Measurements from ENCODE around the gene PPBP.

The PPBP gene

DNA sequence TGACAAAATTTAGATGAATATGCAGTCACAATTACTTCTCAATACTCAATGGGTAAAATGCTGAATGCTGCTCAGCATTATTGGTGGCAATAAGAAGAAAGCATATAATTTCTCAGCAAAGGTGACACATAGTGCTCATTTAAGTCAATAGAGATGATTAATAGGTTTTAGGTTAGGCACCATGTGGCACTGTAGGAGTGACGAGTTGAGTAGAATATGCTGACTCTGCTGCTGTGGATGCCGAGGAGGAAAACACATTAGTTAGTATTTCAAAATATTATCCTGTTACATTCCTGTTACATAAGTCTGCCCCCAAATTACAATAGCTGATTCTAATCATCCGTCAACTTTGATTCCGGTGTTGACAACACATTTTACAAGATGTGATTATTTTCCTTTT, 24.1 kb upstream of the PPBP start:
- TF ChIP-seq GATA2 (IDR thresholded peaks at IDR 0.05; ENCODE audit: low read depth, low read length) = no peak
- TF ChIP-seq GATA3 (IDR thresholded peaks at IDR 0.05; ENCODE audit: low read depth, low read length) = no peak

DNA sequence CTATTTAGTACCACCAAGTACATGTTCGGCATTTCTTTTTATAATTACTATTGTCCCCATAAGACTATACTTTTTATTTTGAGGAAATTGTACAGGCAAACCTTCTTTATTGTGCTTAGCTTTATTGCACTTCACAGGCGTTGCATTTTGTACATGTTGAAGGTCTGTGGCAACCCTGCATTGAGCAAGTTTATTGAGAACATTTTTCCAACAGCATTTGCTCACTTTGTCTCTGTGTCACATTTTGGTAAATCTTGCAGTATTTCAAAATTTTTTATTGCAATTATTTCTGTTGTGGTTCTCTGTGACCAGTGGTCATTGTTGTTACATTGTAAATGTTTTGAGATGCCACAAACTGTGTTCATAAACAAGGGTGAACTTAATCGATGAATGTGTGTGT, 21.3 kb upstream of the PPBP start:
- TF ChIP-seq GATA2 (IDR thresholded peaks at IDR 0.05; ENCODE audit: low read depth, low read length) (no peak), GATA3 (IDR thresholded peaks at IDR 0.05; ENCODE audit: low read depth, low read length) (no peak)

DNA sequence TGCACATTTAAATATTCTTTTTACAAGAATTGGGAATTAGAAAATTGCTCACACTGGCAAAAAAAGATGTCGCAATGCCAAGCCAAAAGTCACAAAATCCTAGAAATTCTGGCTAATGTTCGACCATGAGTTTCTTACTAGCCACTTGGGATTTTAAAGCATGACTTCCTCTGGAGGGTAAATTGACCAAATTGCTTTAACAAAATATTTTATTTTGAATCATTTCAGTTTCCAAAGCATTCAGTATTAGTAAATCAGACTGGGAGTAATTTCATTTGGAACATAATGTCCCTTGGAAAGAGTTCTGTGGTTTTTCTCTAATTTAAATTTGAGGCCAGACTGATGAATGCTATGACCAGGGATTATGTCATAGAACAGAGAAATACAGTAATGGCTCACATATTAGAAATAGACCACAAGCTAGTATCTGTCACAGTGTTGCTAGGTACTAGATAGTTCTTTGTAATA, 18.1 kb upstream of the PPBP start:
- no peak for TF ChIP-seq GATA3 (IDR thresholded peaks at IDR 0.05; ENCODE audit: low read depth, low read length)
- no peak for TF ChIP-seq GATA2 (IDR thresholded peaks at IDR 0.05; ENCODE audit: low read depth, low read length)

DNA sequence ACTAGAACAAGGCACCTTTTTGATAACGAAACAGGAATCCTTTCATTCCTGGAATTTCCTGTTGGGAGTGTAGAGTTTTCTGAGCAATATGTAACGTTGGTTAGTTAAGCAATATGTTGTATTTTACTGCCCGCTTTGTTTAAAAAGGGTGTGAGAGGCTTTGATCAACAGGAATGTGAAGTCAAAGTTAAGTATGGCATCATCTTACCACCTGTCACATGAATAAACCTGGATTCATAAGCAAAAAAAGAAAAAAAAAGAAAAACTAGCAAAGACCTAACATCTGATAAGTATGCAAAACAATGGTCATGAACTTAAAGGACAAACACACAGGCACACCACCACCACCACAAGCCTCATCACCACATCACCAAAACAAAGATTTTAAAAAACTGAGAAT, 17.5 kb upstream of the PPBP start:
- TF ChIP-seq GATA2 (IDR thresholded peaks at IDR 0.05; ENCODE audit: low read depth, low read length) = no peak
- no peak for TF ChIP-seq GATA3 (IDR thresholded peaks at IDR 0.05; ENCODE audit: low read depth, low read length)

DNA sequence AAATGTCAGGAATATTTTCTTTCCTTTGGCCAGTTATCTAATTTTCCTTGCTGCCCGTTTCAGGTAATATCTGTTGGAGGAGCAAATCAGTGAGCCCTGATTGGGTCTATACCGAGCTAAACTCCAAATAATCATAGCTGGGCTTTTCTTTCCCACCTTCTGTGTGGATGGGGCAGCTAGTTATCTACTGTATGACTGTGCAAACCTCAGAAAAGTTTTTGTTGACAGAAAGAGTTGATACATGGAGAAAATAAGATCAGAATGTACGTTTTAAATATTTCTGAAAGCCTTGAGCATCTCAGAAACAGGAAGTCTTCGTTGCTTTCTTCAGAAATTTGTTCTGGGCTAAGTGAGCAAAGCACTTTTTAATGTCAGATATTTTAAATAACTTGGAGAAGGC, 16.7 kb upstream of the PPBP start:
- TF ChIP-seq GATA3 (IDR thresholded peaks at IDR 0.05; ENCODE audit: low read depth, low read length) = no peak
- no peak for TF ChIP-seq GATA2 (IDR thresholded peaks at IDR 0.05; ENCODE audit: low read depth, low read length)

DNA sequence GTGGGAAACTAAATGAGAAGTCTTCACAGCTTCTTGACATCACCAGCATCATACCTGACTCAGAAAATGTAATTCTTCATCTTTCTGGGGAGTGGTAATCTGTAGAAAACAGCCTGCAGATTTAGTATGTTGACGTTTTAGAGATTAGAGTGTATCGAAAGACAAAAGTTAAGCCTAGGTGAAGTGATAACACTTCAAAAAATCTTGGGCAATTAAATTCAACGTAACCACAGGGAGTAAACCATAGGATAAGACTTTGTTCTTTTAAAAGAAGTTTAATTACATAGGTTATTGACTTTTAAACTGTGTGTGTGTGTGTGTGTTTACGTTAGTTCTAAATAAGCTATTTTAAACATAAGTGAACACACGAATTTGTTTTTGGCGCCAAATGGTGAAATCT, 12.3 kb upstream of the PPBP start:
- TF ChIP-seq GATA2 (IDR thresholded peaks at IDR 0.05; ENCODE audit: low read depth, low read length) = no peak
- TF ChIP-seq GATA3 (IDR thresholded peaks at IDR 0.05; ENCODE audit: low read depth, low read length) = no peak

DNA sequence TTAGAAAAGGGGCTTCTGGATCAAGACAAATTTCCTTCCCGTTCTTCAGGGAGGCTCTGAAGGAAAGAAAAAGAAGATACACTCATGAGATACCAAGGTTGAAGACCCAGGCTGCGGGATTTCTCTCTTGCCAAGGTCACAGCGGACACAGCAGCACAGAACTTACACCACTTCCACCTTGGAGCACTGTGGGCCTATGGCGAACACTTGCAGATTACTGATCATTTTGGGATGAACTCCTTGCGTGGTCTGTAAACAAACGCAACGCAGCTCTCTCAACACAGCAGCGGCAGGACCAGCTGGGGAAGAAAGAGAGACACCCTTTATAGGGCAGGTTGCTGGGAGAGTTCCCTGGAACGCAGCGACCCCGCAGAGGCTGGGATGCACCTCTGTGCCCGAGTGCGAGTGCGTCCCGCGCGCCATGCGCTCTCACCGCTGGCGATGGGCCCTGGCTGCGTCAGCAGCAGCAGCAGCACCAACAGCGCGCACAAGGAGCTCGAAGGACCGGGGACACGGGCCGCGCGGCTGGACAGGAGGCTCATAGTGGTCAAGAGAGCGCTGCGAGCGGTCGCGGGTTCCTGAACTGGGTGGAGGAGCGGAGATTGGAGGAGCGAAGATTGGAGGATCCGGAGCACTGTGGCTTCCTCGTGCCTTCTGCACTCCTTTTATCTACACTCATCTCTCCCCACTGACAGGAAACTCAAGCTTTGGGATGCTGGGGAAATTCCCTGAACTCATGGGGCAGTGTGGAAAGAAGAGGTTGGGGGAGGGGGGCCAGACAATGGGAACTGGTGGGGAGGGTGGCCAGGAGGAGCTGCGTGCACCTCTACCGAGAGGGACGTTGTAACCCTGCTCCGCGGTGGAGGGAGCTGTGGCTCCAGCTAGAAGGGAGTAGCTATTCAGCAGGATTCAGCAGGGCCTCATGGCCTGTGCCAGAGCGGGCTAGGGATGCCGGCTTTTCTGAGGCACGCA, 10.3 kb upstream of the PPBP start, which contains the start of gene CXCL5:
CXCL5 (minus strand) TSS at position 638 of the 972 bp plus-strand sequence; CDS start at position 542, 96 bp downstream.
- TF ChIP-seq GATA2 (IDR thresholded peaks at IDR 0.05; ENCODE audit: low read depth, low read length) = no peak

DNA sequence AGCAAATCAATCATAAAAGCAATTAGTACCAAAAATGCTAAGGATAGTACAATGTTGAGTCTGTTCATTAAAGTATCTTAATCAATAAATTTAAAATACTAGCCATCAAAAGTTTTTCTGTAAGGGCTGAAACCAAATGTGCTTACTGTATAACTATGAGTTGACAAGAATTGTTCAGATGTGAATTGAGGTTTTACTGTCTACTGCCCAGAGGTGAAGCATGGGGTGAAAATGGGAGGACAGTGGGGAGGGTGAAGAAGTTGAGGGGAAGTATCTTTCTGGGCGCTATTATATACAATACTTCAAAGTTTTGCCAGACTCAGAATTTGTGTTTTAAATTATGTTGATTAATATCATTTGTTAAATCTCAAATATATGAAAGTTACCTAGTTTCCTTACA, 4.1 kb upstream of the PPBP start:
- TF ChIP-seq GATA2 (IDR thresholded peaks at IDR 0.05; ENCODE audit: low read depth, low read length) (no peak), GATA3 (IDR thresholded peaks at IDR 0.05; ENCODE audit: low read depth, low read length) (no peak)

DNA sequence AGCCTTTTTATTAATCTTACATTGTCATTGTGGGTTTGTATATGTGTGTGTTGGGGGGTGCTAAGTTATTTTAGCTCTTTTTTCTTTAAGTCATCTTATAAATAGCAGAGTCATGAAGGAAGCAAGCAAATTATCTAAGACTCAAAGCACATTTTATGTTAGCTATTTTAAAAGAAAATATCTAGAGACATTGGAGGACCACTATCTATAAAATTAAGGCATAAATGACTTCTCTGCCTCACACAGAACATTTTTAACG, 3.7 kb upstream of the PPBP start:
- TF ChIP-seq GATA2 (IDR thresholded peaks at IDR 0.05; ENCODE audit: low read depth, low read length) = no peak
- TF ChIP-seq GATA3 (IDR thresholded peaks at IDR 0.05; ENCODE audit: low read depth, low read length) = no peak

DNA sequence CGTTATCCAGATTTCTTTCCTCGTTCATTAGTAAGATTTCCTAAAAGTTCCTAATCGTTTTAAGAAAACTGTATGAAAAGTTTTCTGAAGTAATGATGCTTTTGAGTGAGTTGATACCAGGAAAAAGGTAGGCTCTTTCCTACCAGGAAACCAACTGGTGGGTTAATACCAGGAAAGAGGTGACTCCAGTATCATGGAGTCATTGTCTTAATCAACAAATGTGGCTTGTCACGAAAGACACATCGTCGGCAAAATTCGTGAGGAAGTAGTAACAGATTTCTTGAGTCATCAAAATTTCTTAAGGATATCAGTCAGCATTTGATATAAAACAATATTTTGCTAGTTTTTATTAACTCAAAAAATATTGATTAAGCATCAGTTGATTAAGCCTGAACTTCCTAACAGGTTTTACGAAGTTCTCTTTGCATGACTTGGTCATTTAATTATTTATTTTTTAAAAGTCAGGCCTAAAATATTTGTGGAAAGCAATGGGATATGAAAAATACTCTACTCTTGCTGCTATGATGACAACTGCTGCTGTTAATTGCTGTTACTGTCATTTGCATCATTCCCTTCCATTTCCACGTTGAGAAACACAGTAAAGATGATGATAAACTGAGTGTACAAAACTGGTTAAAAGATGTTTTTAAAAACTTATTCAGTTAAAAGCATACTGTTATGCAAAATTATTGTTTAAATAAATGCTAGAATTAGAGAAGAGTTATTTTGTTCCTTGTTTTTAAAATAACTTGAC, 3.2 kb upstream of the PPBP start:
- TF ChIP-seq GATA2 (IDR thresholded peaks at IDR 0.05; ENCODE audit: low read depth, low read length) (no peak), GATA3 (IDR thresholded peaks at IDR 0.05; ENCODE audit: low read depth, low read length) (no peak)

DNA sequence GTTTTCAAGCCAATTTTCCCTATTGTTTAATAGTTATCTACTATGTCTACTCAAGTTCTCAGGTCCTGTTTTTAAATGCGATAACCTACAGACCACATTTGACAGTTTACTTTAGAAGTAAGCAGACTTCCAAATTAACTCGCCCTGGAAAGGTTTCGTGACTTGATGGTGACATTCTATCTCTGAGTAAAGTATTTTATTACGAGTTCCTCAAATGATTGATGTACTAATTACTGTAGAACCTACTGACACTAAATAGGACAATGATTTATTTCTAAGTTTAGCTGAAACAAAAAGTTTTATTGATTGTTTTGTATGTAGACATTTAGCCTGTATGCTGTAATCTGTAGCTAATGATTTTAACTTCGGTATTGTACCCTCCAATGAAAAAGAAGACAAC, 1.9 kb upstream of the PPBP start:
- TF ChIP-seq GATA3 (IDR thresholded peaks at IDR 0.05; ENCODE audit: low read depth, low read length) = no peak
- no peak for TF ChIP-seq GATA2 (IDR thresholded peaks at IDR 0.05; ENCODE audit: low read depth, low read length)

DNA sequence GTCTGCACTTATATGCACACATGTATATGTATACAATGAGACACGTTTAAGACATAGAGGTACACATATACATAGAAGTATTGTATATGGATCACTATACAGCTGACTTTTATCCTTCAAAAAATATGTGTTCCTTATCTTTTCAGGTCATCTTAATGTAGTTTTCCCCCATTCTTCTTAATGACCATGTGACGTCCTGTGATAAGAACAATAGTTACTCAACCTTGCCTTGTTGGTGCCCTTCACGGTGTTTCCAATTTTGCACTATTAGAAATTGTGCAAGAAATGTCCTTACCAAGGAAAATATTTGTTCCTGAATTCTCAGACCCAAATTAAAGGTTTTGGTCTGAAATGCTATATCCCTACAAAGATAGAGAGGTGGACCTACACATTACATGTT, 1.0 kb upstream of the PPBP start:
- TF ChIP-seq GATA2 (IDR thresholded peaks at IDR 0.05; ENCODE audit: low read depth, low read length) = no peak

DNA sequence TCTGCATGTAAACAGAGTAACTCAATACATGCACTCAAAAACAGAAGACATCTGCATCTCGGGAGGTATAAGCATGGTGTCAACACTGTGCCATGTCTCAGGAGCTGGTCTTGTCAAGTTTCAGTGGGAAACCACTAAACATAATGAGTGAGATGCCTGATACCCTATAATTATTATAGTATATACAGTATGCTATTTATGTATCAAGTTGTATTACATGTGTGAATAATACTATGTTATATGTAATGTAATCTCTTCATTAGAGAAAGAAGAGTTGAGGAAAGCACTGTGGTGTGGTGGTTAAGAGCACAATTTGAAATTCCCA, 2.5 kb downstream of the PPBP start:
- no peak for TF ChIP-seq GATA3 (IDR thresholded peaks at IDR 0.05; ENCODE audit: low read depth, low read length)
- TF ChIP-seq GATA2 (IDR thresholded peaks at IDR 0.05; ENCODE audit: low read depth, low read length) = no peak

DNA sequence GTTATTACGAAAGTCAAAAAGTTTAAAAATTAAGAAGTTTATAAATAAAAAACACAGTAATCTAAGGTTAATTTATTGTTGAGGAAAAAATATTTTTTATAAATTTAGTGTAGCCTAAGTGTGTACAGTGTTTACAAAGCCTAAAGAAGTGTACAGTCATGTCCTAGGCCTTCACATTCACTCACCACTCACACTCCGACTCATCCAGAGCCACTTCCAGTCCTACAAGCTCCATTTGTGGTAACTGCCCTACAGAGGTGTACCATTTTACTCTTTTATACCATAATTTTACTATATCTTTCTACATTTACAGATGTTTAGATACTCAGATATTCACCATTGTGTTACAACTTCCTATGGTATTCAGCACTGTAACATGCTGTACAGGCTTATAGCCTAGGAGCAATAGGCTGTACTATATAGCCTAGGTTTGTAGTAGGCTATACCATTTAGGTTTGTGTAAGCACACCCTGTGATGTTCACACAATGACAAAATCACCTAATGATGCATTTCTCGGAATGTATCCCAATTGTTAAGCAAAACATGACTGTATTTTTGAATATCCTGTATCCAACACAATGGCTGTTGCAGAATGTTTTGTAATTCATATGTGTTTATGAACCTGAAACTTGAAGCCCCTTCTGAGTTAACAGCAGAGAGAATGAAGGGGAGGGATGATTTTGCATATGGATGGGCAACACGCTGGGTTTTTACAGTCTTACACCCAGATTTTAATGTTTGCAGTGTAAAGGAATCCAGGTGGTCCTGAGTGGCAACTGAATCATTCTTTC, 3.1 kb downstream of the PPBP start:
- TF ChIP-seq GATA2 (IDR thresholded peaks at IDR 0.05; ENCODE audit: low read depth, low read length) (no peak), GATA3 (IDR thresholded peaks at IDR 0.05; ENCODE audit: low read depth, low read length) (no peak)
